Fibroblast of the aortic adventitia (primary cell): ENCODE data around the gene DLG5. TPM values are rescaled to one million over a fixed set of nuclear protein-coding genes. Genes with fewer than 3 reads are reported as not detected.

Experiments
- DNase-seq: peaks from one replicate; pipeline ENCODE4 v3.0.0-alpha.2; 2010; ENCODE audit warnings: low read depth
- H3K4me3 ChIP-seq: 2 replicates; pipeline ENCODE4 v1.5.1; 2011; ENCODE audit warnings: low read depth, mild to moderate bottlenecking, control low read depth, low read length, moderate library complexity
- CTCF ChIP-seq: IDR thresholded peaks from 2 replicates; pipeline ENCODE4 v1.5.1; 2011; ENCODE audit warnings: mild to moderate bottlenecking, low read length, control low read depth, inconsistent platforms; ENCODE audit not compliant: insufficient read depth
- total RNA-seq: library from RNA; depleted of rRNA; stranded (reverse); fragments of >200 nt; gene quantifications from 2 replicates; pipeline ENCODE4 v1.2.3, GENCODE V29; 2012; ENCODE audit warnings: low replicate concordance

DLG5 gene
- total RNA-seq, 1 donor = 42.7 TPM

- DNase-seq = peak; percentile 49
- no peak overlapping the region for H3K4me3 ChIP-seq
- TF ChIP-seq CTCF = no peak
These were observed 11.0 kb downstream of the DLG5 start for GRCh38 chr10:77915319-77916105.

- no peak for TF ChIP-seq CTCF
- DNase-seq = no peak
These were observed 13.5 kb downstream of the DLG5 start for GRCh38 chr10:77913090-77913489.

GRCh38 chr10:77912576-77912975 is 14.0 kb downstream of the DLG5 start:
- TF ChIP-seq CTCF = no peak
- DNase-seq = no peak
- H3K4me3 ChIP-seq = no peak overlapping the region

More at GRCh38 chr10:77913090-77913489, 13.5 kb downstream of the DLG5 start:
- H3K4me3 ChIP-seq = no peak overlapping the region

GRCh38 chr10:77911535-77912123 is 14.9 kb downstream of the DLG5 start:
- no peak for DNase-seq
- TF ChIP-seq CTCF = no peak
- no peak overlapping the region for H3K4me3 ChIP-seq

- no peak for DNase-seq
- TF ChIP-seq CTCF = no peak
- H3K4me3 ChIP-seq = no peak overlapping the region
These were observed 15.9 kb downstream of the DLG5 start for GRCh38 chr10:77910524-77911145.

GRCh38 chr10:77909749-77910375 is 16.7 kb downstream of the DLG5 start:
- H3K4me3 ChIP-seq = no peak overlapping the region
- peak; percentile 72 for DNase-seq
- no peak for TF ChIP-seq CTCF
